Measurements from ENCODE around the gene DHRSX.

The DHRSX gene

GRCh38 chrX:2332252-2332651 lies 168.5 kb downstream of the DHRSX start:
- no peak for ATAC-seq
- H3K27me3 Mint-ChIP-seq = no peaks in the 10 kb centered on the region
- no peak for DNase-seq
- H3K27ac Mint-ChIP-seq = no peak overlapping the region
- peaks cover under 1% of the 10 kb centered on the region for H3K4me1 Mint-ChIP-seq
- peaks cover 4% of the 10 kb centered on the region for H3K36me3 Mint-ChIP-seq (ENCODE audit: low read depth)
- no peaks in the 10 kb centered on the region for H3K9me3 Mint-ChIP-seq
- no peak overlapping the region for H3K4me3 Mint-ChIP-seq

- H3K9me3 Mint-ChIP-seq = peaks cover under 1% of the 10 kb centered on the region
These were observed 169.9 kb downstream of the DHRSX start for GRCh38 chrX:2330910-2331309.

GRCh38 chrX:2330487-2330886 lies 170.3 kb downstream of the DHRSX start:
- H3K4me1 Mint-ChIP-seq = no peaks in the 10 kb centered on the region
- H3K9me3 Mint-ChIP-seq = peaks cover 4% of the 10 kb centered on the region
- no peaks in the 10 kb centered on the region for H3K27me3 Mint-ChIP-seq
- H3K36me3 Mint-ChIP-seq (ENCODE audit: low read depth) = peaks cover 7% of the 10 kb centered on the region
- DNase-seq (no peak), ATAC-seq (no peak)
- no peak overlapping the region for H3K27ac Mint-ChIP-seq
- no peak overlapping the region for H3K4me3 Mint-ChIP-seq

More at GRCh38 chrX:2330910-2331309, 169.9 kb downstream of the DHRSX start:
- DNase-seq (no peak), ATAC-seq (no peak)
- Mint-ChIP-seq H3K36me3 (ENCODE audit: low read depth) (peaks cover 4% of the 10 kb centered on the region), H3K27me3 (no peaks in the 10 kb centered on the region), H3K4me1 (no peaks in the 10 kb centered on the region), H3K4me3 (no peak overlapping the region), H3K27ac (no peak overlapping the region)

- Mint-ChIP-seq H3K27me3 (no peaks in the 10 kb centered on the region), H3K36me3 (ENCODE audit: low read depth) (peaks cover 13% of the 10 kb centered on the region), H3K9me3 (peaks cover 8% of the 10 kb centered on the region), H3K4me3 (no peak overlapping the region), H3K4me1 (no peaks in the 10 kb centered on the region), H3K27ac (no peak overlapping the region)
- ATAC-seq = no peak
- DNase-seq = no peak
These were observed 173.4 kb downstream of the DHRSX start for GRCh38 chrX:2327423-2327822.

- ATAC-seq = no peak
- peak; percentile 7 for DNase-seq
These were observed 175.5 kb downstream of the DHRSX start for GRCh38 chrX:2325076-2325784.

GRCh38 chrX:2324151-2324550 lies 176.6 kb downstream of the DHRSX start:
- H3K27ac Mint-ChIP-seq = no peak overlapping the region
- H3K4me1 Mint-ChIP-seq = peaks cover 2% of the 10 kb centered on the region
- H3K36me3 Mint-ChIP-seq (ENCODE audit: low read depth) = peaks cover 15% of the 10 kb centered on the region
- DNase-seq (no peak), ATAC-seq (no peak)
- H3K27me3 Mint-ChIP-seq = no peaks in the 10 kb centered on the region
- H3K9me3 Mint-ChIP-seq = peaks cover 8% of the 10 kb centered on the region
- no peak overlapping the region for H3K4me3 Mint-ChIP-seq

More at GRCh38 chrX:2325076-2325784, 175.5 kb downstream of the DHRSX start:
- no peaks in the 10 kb centered on the region for H3K27me3 Mint-ChIP-seq
- peaks cover 2% of the 10 kb centered on the region for H3K4me1 Mint-ChIP-seq
- peak overlapping the region; percentile 44 for H3K4me3 Mint-ChIP-seq
- peaks cover 8% of the 10 kb centered on the region for H3K9me3 Mint-ChIP-seq
- peaks cover 13% of the 10 kb centered on the region for H3K36me3 Mint-ChIP-seq (ENCODE audit: low read depth)
- H3K27ac Mint-ChIP-seq = no peak overlapping the region

GRCh38 chrX:2321411-2321810 lies 179.4 kb downstream of the DHRSX start:
- Mint-ChIP-seq H3K27me3 (no peaks in the 10 kb centered on the region), H3K4me1 (peaks cover 9% of the 10 kb centered on the region), H3K4me3 (no peak overlapping the region), H3K36me3 (ENCODE audit: low read depth) (peaks cover 22% of the 10 kb centered on the region), H3K9me3 (peaks cover 8% of the 10 kb centered on the region), H3K27ac (no peak overlapping the region)
- ATAC-seq (no peak), DNase-seq (no peak)

- H3K9me3 Mint-ChIP-seq = peaks cover 7% of the 10 kb centered on the region
- H3K36me3 Mint-ChIP-seq (ENCODE audit: low read depth) = peaks cover 20% of the 10 kb centered on the region
- ATAC-seq (no peak), DNase-seq (no peak)
- no peak overlapping the region for H3K27ac Mint-ChIP-seq
- H3K4me3 Mint-ChIP-seq = no peak overlapping the region
- H3K4me1 Mint-ChIP-seq = peaks cover 9% of the 10 kb centered on the region
- no peaks in the 10 kb centered on the region for H3K27me3 Mint-ChIP-seq
These were observed 180.0 kb downstream of the DHRSX start for GRCh38 chrX:2320580-2321327.

GRCh38 chrX:2320089-2320488 lies 180.7 kb downstream of the DHRSX start:
- no peak overlapping the region for H3K27ac Mint-ChIP-seq
- DNase-seq (no peak), ATAC-seq (no peak)
- no peaks in the 10 kb centered on the region for H3K27me3 Mint-ChIP-seq
- H3K9me3 Mint-ChIP-seq = no peaks in the 10 kb centered on the region
- H3K4me1 Mint-ChIP-seq = peaks cover 9% of the 10 kb centered on the region
- H3K4me3 Mint-ChIP-seq = no peak overlapping the region
- H3K36me3 Mint-ChIP-seq (ENCODE audit: low read depth) = peaks cover 18% of the 10 kb centered on the region

- H3K4me1 Mint-ChIP-seq = peaks cover 9% of the 10 kb centered on the region
- no peak overlapping the region for H3K27ac Mint-ChIP-seq
- ATAC-seq = no peak
- peaks cover 12% of the 10 kb centered on the region for H3K36me3 Mint-ChIP-seq (ENCODE audit: low read depth)
- H3K27me3 Mint-ChIP-seq = no peaks in the 10 kb centered on the region
- no peak for DNase-seq
- no peak overlapping the region for H3K4me3 Mint-ChIP-seq
- no peaks in the 10 kb centered on the region for H3K9me3 Mint-ChIP-seq
These were observed 182.4 kb downstream of the DHRSX start for GRCh38 chrX:2318371-2318770.

GRCh38 chrX:2317527-2318055 lies 183.2 kb downstream of the DHRSX start:
- Mint-ChIP-seq H3K9me3 (no peaks in the 10 kb centered on the region), H3K4me3 (no peak overlapping the region), H3K27me3 (no peaks in the 10 kb centered on the region), H3K36me3 (ENCODE audit: low read depth) (peaks cover 12% of the 10 kb centered on the region), H3K4me1 (peaks cover 9% of the 10 kb centered on the region), H3K27ac (no peak overlapping the region)
- no peak for DNase-seq
- no peak for ATAC-seq

GRCh38 chrX:2316534-2316933 lies 184.2 kb downstream of the DHRSX start:
- DNase-seq (no peak), ATAC-seq (no peak)
- Mint-ChIP-seq H3K36me3 (ENCODE audit: low read depth) (peaks cover 19% of the 10 kb centered on the region), H3K27me3 (no peaks in the 10 kb centered on the region), H3K4me3 (no peak overlapping the region), H3K9me3 (peaks cover 4% of the 10 kb centered on the region), H3K27ac (no peak overlapping the region), H3K4me1 (peaks cover 7% of the 10 kb centered on the region)

GRCh38 chrX:2315434-2315833 lies 185.3 kb downstream of the DHRSX start:
- Mint-ChIP-seq H3K4me1 (peaks cover 7% of the 10 kb centered on the region), H3K4me3 (no peak overlapping the region), H3K9me3 (peaks cover 4% of the 10 kb centered on the region), H3K27me3 (no peaks in the 10 kb centered on the region), H3K27ac (no peak overlapping the region), H3K36me3 (ENCODE audit: low read depth) (peaks cover 25% of the 10 kb centered on the region)
- DNase-seq (no peak), ATAC-seq (no peak)

GRCh38 chrX:2314831-2315365 lies 185.9 kb downstream of the DHRSX start:
- no peaks in the 10 kb centered on the region for H3K27me3 Mint-ChIP-seq
- no peak overlapping the region for H3K4me3 Mint-ChIP-seq
- no peak overlapping the region for H3K27ac Mint-ChIP-seq
- peaks cover 7% of the 10 kb centered on the region for H3K4me1 Mint-ChIP-seq
- H3K36me3 Mint-ChIP-seq (ENCODE audit: low read depth) = peaks cover 25% of the 10 kb centered on the region
- ATAC-seq (no peak), DNase-seq (no peak)
- H3K9me3 Mint-ChIP-seq = peaks cover 4% of the 10 kb centered on the region

Data from activated naive CD8-positive, alpha-beta T cell treated with anti-CD3 and anti-CD28 coated beads, Interleukin-2, amount 50 U/mL, for 24 hours (primary cell).